BJ (cell line): ENCODE measurements around the gene TRAPPC3. TPM values are rescaled to one million over a fixed set of nuclear protein-coding genes. Genes with fewer than 3 reads are reported as not detected.
A peak's percentile ranks its signal among the peaks of the same experiment; 100 is the strongest.

Experiments used
- CTCF ChIA-PET: fragments of 350-600 bp; formaldehyde crosslinking; extraction: SDS; loops from one replicate; lab custom pipeline; 2021; ENCODE audit warnings: antibody characterized with exemption, inconsistent platforms; lab: Yijun Ruan, JAX
- POLR2A ChIA-PET: fragments of 300-600 bp; sonication (Branson Sonifier 250); formaldehyde crosslinking; extraction: SDS; loops from one replicate; lab custom pipeline; 2021; ENCODE audit warnings: antibody characterized with exemption; lab: Charles Lee
- DNase-seq: peaks from one replicate; pipeline ENCODE4 v3.0.0-alpha.2; 2011; ENCODE audit warnings: low read depth
- H3K27me3 ChIP-seq: 2 replicates; pipeline ENCODE4 v1.6.0; 2011; ENCODE audit warnings: low read length; ENCODE audit not compliant: control insufficient read depth, insufficient read depth
- H3K36me3 ChIP-seq: 2 replicates; pipeline ENCODE4 v1.5.1; 2011; ENCODE audit warnings: low read length; ENCODE audit not compliant: control insufficient read depth, insufficient read depth
- H3K4me3 ChIP-seq: 2 replicates; pipeline ENCODE4 v1.5.1; 2011; ENCODE audit warnings: low read depth, mild to moderate bottlenecking, control low read depth, low read length
- CTCF ChIP-seq: IDR thresholded peaks from 2 replicates; pipeline ENCODE4 v1.5.1; 2011; ENCODE audit warnings: low read depth, mild to moderate bottlenecking, control low read depth, inconsistent platforms, low read length, moderate library complexity; ENCODE audit not compliant: insufficient read depth
- polyA plus RNA-seq: library from polyadenylated mRNA; depleted of rRNA; stranded (reverse); fragments of >200 nt; gene quantifications from 2 replicates; pipeline ENCODE4 v1.2.3, GENCODE V29; 2011

Gene TRAPPC3
- polyA plus RNA-seq, 1 experiment: 65.4 TPM

DNA sequence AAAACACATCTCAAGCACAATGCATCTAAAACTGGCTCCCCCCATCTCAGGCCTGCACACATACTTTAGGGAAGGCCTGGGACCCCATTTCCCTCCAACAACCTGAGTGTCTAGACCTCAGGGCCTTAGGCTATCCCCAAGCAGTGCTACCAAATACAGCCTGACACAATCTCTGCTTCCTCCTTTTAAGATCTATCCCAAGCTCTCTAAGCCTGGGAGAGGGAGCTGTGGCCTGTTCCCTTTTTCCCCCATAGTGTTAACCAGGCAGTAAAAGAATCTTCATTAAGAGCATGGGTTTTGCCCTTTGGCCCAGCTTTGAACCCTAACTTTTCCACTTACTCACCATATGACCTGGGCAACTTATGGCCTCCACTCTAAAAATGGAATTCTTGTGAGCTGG lies 13.5 kb downstream of the TRAPPC3 start:
- no peak for DNase-seq
- ChIA-PET CTCF (interaction anchor here (0.9 to 12.1 kb wide), 10 partner anchors 10 to 254 kb away, joined by 3 to 382 read pairs (median 22); partner anchors contain the start of genes ADPRS and TRAPPC3), POLR2A (no interaction called here)
- Histone ChIP-seq H3K27me3 (no peaks in the 10 kb centered on the region), H3K4me3 (no peak overlapping the region), H3K36me3 (peaks cover 5% of the 10 kb centered on the region)
- TF ChIP-seq CTCF: no peak

- DNase-seq: no peak
- POLR2A ChIA-PET: no interaction called here
Observed at GRCh38 chr1:36135330-36135667, 14.0 kb downstream of the TRAPPC3 start.

DNA sequence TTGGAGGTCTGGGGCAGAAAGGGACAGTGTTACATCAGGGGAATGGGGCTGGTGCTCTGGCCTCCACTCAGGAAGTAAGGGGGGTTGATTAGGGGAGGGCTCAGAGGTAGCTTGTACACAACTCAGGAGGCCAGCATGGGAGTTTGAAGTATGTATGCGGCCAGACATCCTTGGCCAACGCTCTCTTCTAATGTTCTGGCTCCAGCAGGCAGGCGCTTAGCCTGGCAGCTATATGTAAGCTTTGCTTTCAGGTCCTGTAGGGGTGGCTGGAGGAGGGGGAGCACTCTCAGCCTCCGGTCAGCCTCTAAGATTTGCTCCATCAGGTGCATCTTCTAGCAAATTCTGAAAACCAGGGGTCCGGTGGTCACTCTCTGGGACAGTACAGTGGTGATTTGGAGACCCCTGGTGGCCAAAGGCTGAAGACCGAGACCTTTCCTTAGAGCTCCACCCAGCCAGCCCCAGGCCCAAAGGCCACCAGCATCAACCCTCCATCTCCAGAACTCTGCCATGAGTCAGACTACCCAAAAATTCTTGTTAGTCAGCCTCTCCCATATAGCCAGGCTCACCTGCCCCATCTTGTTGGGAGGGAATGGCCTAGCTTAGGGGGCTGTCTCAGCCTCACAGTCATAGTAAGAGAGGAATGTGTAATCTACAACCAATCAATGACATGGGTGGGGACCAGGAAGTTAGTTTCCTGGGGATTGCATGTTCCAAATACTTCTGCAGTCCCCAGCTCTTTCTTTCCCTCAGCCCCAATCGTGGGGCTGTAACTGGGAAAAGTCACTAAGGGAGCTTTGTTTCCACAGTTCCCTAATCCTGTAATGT lies 14.6 kb downstream of the TRAPPC3 start:
- TF ChIP-seq CTCF: peak; percentile 79
- Histone ChIP-seq H3K27me3 (no peaks in the 10 kb centered on the region), H3K36me3 (peaks cover 5% of the 10 kb centered on the region), H3K4me3 (no peak overlapping the region)
- DNase-seq: no peak
- ChIA-PET POLR2A (no interaction called here), CTCF (interaction anchor here (0.6 to 12.1 kb wide), 22 partner anchors 11 to 287 kb away, joined by 3 to 382 read pairs (median 5); partner anchors contain the start of genes ADPRS, THRAP3 and TRAPPC3)

More at GRCh38 chr1:36135330-36135667, 14.0 kb downstream of the TRAPPC3 start:
- no peak for TF ChIP-seq CTCF
- Histone ChIP-seq H3K4me3 (no peak overlapping the region), H3K36me3 (peaks cover 5% of the 10 kb centered on the region), H3K27me3 (no peaks in the 10 kb centered on the region)
- CTCF ChIA-PET: interaction anchor here (0.7 to 12.1 kb wide), 20 partner anchors 11 to 286 kb away, joined by 3 to 382 read pairs (median 5); partner anchors contain the start of genes ADPRS, THRAP3 and TRAPPC3

- ChIA-PET CTCF (interaction anchor here (0.6 to 12.1 kb wide), 13 partner anchors 12 to 235 kb away, joined by 3 to 382 read pairs (median 10); partner anchors contain the start of genes ADPRS, THRAP3 and TRAPPC3), POLR2A (interaction anchor here (0.5 to 1.0 kb wide), 2 partner anchors 13 to 190 kb away, joined by 4 to 5 read pairs; no protein-coding TSS in a partner anchor)
- no peaks in the 10 kb centered on the region for H3K27me3 ChIP-seq
- no peak for DNase-seq
- peaks cover 5% of the 10 kb centered on the region for H3K36me3 ChIP-seq
- TF ChIP-seq CTCF: no peak
- no peak overlapping the region for H3K4me3 ChIP-seq
Observed at GRCh38 chr1:36134031-36134430, 15.3 kb downstream of the TRAPPC3 start.

GRCh38 chr1:36133484-36133883 lies 15.8 kb downstream of the TRAPPC3 start:
- H3K27me3 ChIP-seq: no peaks in the 10 kb centered on the region
- DNase-seq: peak; percentile 88
- POLR2A ChIA-PET: interaction anchor here (0.5 to 1.0 kb wide), 4 partner anchors 13 to 190 kb away, joined by 3 to 7 read pairs (median 4); no protein-coding TSS in a partner anchor
- CTCF ChIA-PET: interaction anchor here (0.8 to 12.1 kb wide), 8 partner anchors 12 to 79 kb away, joined by 4 to 382 read pairs (median 38); partner anchors contain the start of genes ADPRS and TRAPPC3
- peaks cover 5% of the 10 kb centered on the region for H3K36me3 ChIP-seq
- no peak overlapping the region for H3K4me3 ChIP-seq
- TF ChIP-seq CTCF: no peak
